Memory B cell (primary cell): Measurements from ENCODE around the gene RND2.
A peak's percentile ranks its signal among the peaks of the same experiment; 100 is the strongest.
"Not testable (repeated sequence)": the region's sequence is repeated elsewhere in the genome, so short reads cannot be mapped to it uniquely, and the experiment has no call there.

Source experiments
- ATAC-seq: fragments of 150-1000 bp; cut with Tn5 transposase; 2 replicates; pipeline ENCODE4 v1.10.0; 2021; ENCODE audit warnings: low read depth, mild to moderate bottlenecking, moderate library complexity
- DNase-seq, 2 donors: peaks; one replicate each; pipeline ENCODE4 v3.0.0; 2022; ENCODE audit warnings: low spot score in 2 of 2
- H3K27ac Mint-ChIP-seq: one replicate; pipeline ENCODE4 v1.8.0; 2022; ENCODE audit warnings: mild to moderate bottlenecking, moderate library complexity, mixed read lengths
- H3K27me3 Mint-ChIP-seq: one replicate; pipeline ENCODE4 v1.8.0; 2022; ENCODE audit warnings: mixed read lengths
- H3K36me3 Mint-ChIP-seq: one replicate; pipeline ENCODE4 v1.8.0; 2022; ENCODE audit warnings: mild to moderate bottlenecking, mixed read lengths
- H3K4me1 Mint-ChIP-seq: one replicate; pipeline ENCODE4 v1.8.0; 2022; ENCODE audit warnings: mixed read lengths
- H3K4me3 Mint-ChIP-seq: one replicate; pipeline ENCODE4 v1.8.0; 2022; ENCODE audit warnings: mild to moderate bottlenecking, moderate library complexity, mixed read lengths
- H3K9me3 Mint-ChIP-seq: one replicate; pipeline ENCODE4 v1.8.0; 2022; ENCODE audit warnings: mixed read lengths

The RND2 gene

DNA sequence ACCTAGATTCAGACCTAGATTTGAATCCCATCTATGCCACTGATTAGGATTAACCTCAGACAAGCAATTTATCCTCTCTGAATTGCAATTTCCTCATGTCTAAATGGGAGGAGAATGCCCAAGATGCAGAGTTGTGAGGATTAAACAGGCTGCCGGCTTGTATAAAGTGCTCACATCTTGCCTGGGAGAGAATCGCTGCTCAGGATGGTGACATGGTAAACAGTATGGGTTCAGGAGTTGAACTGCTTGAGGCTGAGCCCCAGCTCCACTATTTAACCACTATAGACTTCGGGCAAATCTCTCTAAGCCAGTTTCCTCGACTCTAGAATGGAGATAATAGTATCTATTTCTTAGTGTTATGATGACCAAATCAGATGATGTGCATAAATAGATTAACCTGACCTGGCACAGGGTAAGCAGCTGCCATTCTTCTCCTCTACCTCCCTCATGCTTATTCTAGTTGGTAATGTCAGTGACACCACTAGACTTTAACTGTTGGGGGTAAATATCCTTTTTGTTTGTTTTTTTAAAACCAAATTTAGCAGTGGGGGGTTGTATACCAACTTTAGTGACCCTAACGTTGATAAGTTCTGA is 27.5 kb upstream of the RND2 start:
- H3K4me1 Mint-ChIP-seq, result peaks cover 21% of the 10 kb centered on the region
- no peaks in the 10 kb centered on the region for H3K27me3 Mint-ChIP-seq
- peak overlapping the region; percentile 98 for H3K27ac Mint-ChIP-seq
- no peaks in the 10 kb centered on the region for H3K9me3 Mint-ChIP-seq
- ATAC-seq (no peak), DNase-seq (no peak)
- H3K4me3 Mint-ChIP-seq, result peak overlapping the region; percentile 95
- H3K36me3 Mint-ChIP-seq, result peaks cover 14% of the 10 kb centered on the region

DNA sequence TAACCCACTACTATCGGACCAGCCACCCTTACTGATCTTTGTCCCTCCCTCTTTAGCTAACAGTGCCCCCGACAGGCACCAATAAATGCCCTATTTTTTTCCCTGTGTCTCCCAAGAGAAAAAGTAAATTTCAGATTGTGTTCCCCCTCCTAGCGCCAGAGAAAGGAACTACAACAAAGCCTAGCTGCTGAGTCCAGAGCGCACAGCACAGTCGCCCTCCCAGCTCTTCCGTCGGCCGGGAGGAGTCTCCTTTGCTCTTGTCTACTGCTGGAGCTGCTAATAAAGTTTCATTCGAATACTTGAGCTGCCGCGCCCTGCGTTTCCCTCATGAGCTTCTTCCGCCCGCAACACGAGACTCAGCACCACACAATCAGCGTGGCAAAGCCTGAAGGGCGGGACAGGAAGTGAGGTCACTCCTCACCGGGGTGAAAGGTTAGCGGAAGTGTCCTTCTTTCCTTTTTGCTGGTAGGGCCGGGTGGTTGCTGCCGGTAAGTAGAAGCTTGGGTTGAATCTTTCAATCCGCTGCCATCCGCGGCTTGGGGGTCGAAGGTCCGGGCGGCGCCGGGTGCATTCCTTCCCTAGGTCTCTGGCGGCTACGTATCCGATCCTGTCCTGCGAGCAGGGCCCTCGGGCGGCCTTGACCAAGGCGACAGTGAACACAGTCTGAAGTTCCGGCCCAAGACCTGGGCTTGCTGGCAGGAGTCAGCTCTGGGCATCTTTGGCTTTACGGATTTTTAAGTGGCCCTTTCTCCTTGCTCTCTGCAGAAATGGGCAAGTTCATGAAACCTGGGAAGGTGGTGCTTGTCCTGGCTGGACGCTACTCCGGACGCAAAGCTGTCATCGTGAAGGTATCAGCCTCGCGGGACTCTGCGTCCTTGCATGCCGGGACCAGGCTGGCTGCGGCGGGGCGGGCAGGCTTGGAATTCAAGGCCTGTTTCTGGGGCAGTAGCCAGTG is 26.8 kb upstream of the RND2 start, which contains the start of gene RPL27:
RPL27 (plus strand) TSS at position 436 of the 955 bp plus-strand sequence; CDS start at position 768, 332 bp downstream.
- peak within 1 kb of the TSS; percentile 95 for H3K4me3 Mint-ChIP-seq
- DNase-seq, result peak; percentile 94 to 95
- H3K36me3 Mint-ChIP-seq, result peaks cover 13% of the 10 kb centered on the region

DNA sequence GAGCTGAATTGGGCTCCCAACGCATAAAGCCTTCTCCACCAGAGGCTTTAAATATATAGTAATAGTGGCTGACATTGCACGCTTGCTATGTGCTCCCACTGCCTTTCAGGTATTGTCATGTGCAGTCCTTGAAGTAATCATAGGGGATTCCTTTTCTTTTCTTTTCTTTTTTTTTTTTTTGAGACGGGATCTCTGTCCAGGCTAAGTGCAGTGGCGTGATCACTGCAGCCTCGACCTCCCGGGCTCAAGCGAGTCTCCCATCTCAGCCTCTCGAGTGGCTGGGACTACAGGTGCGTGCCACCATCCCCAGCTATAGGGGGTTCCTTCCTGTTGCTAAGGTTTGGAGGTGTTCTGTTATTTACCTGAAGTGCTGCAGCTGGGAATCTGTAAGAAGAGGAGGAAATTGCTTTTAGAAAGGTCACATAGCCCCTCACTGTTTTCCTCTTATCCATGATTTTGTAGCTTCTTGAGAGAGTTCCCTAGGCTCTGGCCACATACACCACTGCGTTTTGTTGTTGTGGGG is 26.0 kb upstream of the RND2 start:
- no peak for ATAC-seq
- peaks cover 14% of the 10 kb centered on the region for H3K36me3 Mint-ChIP-seq
- H3K9me3 Mint-ChIP-seq, result no peaks in the 10 kb centered on the region
- no peaks in the 10 kb centered on the region for H3K27me3 Mint-ChIP-seq
- no peak for DNase-seq
- peaks cover 21% of the 10 kb centered on the region for H3K4me1 Mint-ChIP-seq
- peak overlapping the region; percentile 95 for H3K4me3 Mint-ChIP-seq
- H3K27ac Mint-ChIP-seq, result peak overlapping the region; percentile 98

More for the DNA sequence above, 26.8 kb upstream of the RND2 start, which contains the start of gene RPL27:
- Mint-ChIP-seq H3K27me3 (no peaks in the 10 kb centered on the region), H3K9me3 (no peaks in the 10 kb centered on the region), H3K4me1 (peaks cover 21% of the 10 kb centered on the region), H3K27ac (peak within 1 kb of the TSS; percentile 98)
- peak; percentile 93 for ATAC-seq

DNA sequence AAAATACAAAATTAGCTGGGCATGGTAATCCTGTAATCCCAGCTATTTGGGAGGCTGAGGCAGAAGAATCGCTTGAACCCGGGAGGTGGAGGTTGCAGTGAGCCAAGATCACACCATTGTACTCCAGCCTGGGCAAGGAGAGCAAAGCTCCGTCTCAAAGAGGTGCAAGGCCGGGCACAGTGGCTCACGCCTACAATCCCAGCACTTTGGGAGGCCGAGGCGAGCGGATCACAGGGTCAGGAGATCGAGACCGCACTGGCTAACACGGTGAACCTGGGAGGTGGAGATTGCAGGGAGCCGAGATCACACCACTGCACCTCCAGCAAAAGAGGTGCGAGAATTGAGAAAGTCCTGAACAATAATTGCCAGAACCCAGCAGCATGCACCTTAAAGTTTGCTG is 24.1 kb upstream of the RND2 start:
- peak overlapping the region; percentile 50 for H3K27ac Mint-ChIP-seq

DNA sequence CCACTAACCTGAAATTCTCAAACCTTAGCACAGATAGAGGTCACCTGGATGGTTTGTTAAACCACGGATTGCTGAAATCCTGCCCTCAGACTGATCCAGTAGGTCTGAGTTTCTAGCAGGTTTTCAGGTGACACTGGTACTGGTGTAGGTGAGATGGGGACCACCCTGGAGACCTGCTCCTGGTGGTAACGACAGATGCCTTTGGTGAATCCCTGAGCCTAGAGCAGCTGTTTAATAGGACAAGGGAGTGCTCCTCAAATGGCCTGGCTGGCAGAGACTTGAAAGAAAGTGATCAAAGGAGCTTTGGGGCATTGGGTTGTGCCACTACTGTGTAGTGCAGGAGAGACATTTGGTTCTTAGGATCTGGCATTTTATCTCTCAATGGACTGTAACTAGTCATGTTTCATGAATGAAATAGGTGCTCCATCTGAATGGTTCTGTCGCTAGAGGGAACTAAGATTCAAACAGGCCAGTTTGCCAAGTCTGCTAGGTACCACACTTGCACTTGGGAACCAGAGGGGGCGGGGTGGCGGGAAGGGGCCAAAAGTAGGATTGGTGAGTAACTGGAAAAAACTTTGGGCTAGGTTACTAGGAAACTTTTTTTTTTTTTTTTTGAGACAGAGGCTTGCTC is 21.4 kb upstream of the RND2 start:
- peaks cover 14% of the 10 kb centered on the region for H3K36me3 Mint-ChIP-seq
- no peak overlapping the region for H3K4me3 Mint-ChIP-seq
- peaks cover 13% of the 10 kb centered on the region for H3K4me1 Mint-ChIP-seq
- H3K9me3 Mint-ChIP-seq, result no peaks in the 10 kb centered on the region
- no peak for ATAC-seq
- no peak for DNase-seq
- no peak overlapping the region for H3K27ac Mint-ChIP-seq
- H3K27me3 Mint-ChIP-seq, result no peaks in the 10 kb centered on the region

More for the DNA sequence above, 24.1 kb upstream of the RND2 start:
- H3K4me1 Mint-ChIP-seq, result peaks cover 16% of the 10 kb centered on the region
- peaks cover 14% of the 10 kb centered on the region for H3K36me3 Mint-ChIP-seq
- not testable (repeated sequence) for DNase-seq, H3K27me3 Mint-ChIP-seq, ATAC-seq, H3K4me3 Mint-ChIP-seq, H3K9me3 Mint-ChIP-seq

DNA sequence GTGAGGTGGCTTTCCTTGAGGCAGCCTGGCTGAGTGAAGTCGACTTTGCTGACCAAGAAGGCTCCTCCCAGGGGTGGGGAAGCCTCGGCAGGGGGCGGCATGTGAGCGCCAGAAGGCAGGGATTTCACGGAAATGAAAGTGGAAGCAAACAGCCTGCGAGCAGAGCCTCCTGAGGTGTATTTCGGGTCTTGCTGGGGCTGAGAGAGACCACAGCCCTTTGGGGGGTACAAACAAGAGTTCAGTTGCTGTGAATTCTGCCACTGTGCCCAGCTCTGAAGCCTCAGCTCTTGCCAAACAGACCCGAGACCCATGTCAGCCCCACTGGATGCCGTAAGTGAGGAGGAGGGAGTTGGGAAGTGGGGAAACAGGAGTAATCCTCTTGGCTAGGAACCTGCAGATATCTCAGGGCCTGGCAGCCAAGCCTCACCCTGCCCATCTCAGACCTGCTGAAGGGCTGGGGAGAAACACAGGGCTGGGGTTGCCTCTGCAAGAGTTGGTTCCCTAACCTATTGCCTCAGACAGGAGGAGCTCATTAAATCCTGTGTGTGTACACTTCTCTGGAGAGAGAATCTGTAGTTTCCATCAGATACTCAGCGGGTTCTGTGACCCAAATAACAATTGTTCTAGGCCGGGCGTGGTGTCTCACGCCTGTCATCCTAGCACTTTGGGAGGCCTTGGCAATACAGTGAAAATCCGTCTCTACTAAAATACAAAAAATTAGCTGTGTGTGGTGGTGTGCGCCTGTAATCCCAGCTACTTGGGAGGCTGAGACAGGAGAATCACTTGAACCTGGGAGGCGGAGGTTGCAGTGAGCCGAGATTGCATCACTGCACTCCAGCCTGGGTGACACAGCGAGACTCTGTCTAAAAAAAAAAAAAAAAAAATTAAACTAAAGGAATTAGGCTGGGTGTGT is 18.1 kb upstream of the RND2 start, which contains the start of gene IFI35:
IFI35 (plus strand) TSS at position 146 of the 913 bp plus-strand sequence; CDS start at position 310, 164 bp downstream.
- peak; percentile 72 to 83 for DNase-seq
- H3K27me3 Mint-ChIP-seq, result no peaks in the 10 kb centered on the region
- peak; percentile 100 for ATAC-seq
- H3K4me1 Mint-ChIP-seq, result peaks cover 7% of the 10 kb centered on the region
- no peaks in the 10 kb centered on the region for H3K9me3 Mint-ChIP-seq
- H3K4me3 Mint-ChIP-seq, result peak within 1 kb of the TSS; percentile 99
- H3K27ac Mint-ChIP-seq, result peak within 1 kb of the TSS; percentile 92
- peaks cover 6% of the 10 kb centered on the region for H3K36me3 Mint-ChIP-seq

DNA sequence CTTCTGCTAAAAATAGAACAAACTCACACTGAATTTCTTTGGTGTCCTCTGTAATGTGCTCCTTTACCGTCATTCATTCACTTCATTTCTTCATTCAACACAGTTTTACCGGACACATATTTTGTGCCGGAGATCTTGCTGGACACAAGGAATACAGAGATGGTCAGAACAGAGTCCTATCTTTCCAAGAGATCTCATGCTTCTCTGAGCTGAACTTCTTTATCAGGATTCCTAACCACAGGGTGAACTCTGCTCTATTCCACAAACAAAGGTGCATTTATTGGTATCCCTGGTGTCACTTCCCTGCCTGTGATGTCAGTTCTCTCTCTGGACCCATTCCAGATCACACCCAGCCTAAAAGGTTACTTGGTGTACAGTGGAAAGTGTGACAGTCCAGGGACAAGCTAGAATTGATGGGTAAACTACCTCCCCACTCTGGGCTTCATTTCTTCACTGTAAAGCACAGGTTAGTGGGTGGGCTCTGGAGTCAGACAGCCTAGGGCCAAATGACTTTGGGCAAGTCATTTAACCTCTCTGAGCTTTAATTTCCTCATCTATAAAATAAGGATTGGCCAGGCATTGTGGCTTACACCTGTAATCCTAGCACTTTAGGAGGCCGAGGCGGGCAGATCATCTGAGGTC is 14.2 kb upstream of the RND2 start:
- peaks cover 14% of the 10 kb centered on the region for H3K36me3 Mint-ChIP-seq
- H3K4me3 Mint-ChIP-seq, result no peak overlapping the region
- DNase-seq, result no peak
- peak overlapping the region; percentile 31 for H3K27ac Mint-ChIP-seq
- peaks cover 7% of the 10 kb centered on the region for H3K4me1 Mint-ChIP-seq
- ATAC-seq, result no peak
- no peaks in the 10 kb centered on the region for H3K9me3 Mint-ChIP-seq
- H3K27me3 Mint-ChIP-seq, result no peaks in the 10 kb centered on the region

DNA sequence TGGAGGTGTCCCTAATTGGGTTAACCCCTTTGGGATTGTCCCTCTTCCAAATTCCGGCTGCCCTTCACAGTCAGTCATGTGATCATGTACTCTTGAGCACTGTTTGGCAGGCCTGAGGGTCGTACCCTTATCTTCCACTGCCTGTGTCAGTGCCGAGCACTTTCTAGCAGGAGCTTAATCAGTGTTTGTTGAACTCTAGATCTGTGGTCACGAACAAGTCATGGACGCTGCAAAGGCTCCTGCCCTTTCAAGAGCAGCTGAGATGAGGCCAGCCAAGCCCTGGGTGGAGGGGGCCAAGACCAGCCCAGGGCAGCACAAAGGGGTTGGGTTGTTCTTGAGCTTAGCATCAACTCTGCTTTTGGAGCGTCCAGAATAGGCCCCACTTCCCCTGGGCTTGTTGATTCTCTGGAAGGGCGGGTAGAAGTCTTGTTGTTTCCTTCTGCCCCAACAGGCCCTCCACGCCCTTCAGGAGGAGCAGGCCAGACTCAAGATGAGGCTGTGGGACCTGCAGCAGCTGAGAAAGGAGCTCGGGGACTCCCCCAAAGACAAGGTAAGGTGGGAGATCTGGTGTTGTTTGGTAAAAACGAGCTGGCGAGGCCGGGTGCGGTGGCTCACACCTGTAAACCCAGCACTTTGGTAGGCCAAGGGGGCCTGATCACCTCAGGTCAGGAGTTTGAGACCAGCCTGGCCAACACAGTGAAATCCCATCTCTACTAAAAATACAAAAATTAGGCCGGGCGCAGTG is 13.1 kb upstream of the RND2 start:
- H3K4me1 Mint-ChIP-seq, result peaks cover 5% of the 10 kb centered on the region
- H3K27me3 Mint-ChIP-seq, result no peaks in the 10 kb centered on the region
- DNase-seq (no peak), ATAC-seq (no peak)
- H3K9me3 Mint-ChIP-seq, result no peaks in the 10 kb centered on the region
- peaks cover 16% of the 10 kb centered on the region for H3K36me3 Mint-ChIP-seq
- H3K4me3 Mint-ChIP-seq, result no peak overlapping the region
- peak overlapping the region; percentile 47 for H3K27ac Mint-ChIP-seq

DNA sequence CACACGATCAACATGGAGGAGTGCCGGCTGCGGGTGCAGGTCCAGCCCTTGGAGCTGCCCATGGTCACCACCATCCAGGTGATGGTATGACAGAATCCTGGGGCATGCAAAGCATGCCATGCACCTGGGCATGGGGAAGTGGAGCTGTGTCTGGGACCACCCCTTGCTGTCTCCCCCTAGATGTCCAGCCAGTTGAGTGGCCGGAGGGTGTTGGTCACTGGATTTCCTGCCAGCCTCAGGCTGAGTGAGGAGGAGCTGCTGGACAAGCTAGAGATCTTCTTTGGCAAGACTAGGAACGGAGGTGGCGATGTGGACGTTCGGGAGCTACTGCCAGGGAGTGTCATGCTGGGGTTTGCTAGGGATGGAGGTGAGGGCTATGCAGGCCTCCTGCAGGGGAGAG is 11.7 kb upstream of the RND2 start:
- Mint-ChIP-seq H3K4me3 (no peak overlapping the region), H3K9me3 (no peaks in the 10 kb centered on the region), H3K27me3 (no peaks in the 10 kb centered on the region), H3K27ac (peak overlapping the region; percentile 9), H3K36me3 (peaks cover 16% of the 10 kb centered on the region), H3K4me1 (peaks cover 7% of the 10 kb centered on the region)
- ATAC-seq (no peak), DNase-seq (no peak)

DNA sequence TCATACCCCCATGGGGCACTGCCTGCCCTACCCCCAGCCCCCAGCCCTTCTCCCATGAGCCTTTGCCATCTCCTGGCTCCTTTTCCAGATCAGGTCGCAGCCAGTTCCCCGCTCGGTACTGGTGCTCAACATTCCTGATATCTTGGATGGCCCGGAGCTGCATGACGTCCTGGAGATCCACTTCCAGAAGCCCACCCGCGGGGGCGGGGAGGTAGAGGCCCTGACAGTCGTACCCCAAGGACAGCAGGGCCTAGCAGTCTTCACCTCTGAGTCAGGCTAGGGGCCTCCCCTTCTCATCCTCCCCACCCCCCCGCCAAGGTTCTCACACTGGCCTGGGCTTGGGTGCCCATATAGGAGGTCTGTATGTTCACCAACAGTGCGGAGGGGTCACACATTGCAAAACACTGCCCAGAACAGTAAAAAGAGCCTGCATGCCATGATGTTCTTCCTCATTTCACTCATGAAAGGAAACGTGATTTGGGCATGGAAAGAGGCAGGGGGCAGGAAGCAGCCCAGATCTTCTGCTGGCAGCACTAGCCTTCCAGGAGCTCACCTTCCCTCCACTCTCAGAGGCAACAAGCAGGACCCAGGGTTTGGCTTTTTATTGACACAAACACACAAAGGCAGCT is 10.9 kb upstream of the RND2 start:
- peak overlapping the region; percentile 28 for H3K27ac Mint-ChIP-seq
- H3K36me3 Mint-ChIP-seq, result peaks cover 16% of the 10 kb centered on the region
- ATAC-seq (no peak), DNase-seq (no peak)
- no peaks in the 10 kb centered on the region for H3K27me3 Mint-ChIP-seq
- H3K9me3 Mint-ChIP-seq, result no peaks in the 10 kb centered on the region
- no peak overlapping the region for H3K4me3 Mint-ChIP-seq
- H3K4me1 Mint-ChIP-seq, result peaks cover 7% of the 10 kb centered on the region

DNA sequence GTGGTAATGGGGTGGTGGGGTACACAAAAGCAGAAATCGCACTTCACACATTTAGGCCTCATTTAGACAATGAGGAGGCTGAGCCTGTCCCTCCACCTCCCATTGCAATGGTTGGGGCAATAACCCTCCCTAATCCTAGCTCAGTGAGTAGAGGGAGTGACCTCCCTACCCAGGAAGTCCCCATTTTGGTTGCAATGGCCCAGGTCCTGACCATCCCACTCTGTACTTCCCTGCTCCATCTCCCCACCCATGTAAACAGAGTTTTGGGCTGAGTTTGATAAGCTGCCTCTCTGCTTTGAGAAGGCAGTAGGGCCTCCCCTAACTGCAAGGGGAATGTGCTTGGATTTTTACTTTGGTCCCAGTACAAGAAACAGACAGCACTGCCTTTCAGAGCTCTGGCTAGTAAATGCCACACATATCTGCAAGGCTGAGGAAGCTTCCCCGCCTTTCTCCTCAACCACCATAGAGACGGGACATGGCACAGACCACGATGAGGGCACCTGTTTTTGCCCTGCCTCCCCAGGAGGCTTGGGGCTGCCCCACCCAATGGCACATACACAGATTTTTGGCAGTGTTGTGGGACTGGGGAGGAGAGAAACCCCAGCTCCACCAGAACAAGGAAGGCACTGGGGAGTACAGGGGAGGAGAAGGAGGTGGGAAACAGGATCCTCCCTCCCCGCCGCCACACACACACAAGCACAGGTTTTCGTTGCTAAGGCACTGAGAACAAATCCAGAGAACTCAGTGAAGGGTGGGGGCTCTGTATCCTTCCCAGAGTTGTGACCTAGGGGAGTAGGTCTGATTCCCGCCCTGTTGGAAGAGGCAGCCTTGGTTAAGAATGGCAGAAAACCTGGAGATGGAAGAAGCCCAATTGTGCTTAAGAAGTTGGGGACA is 10.1 kb upstream of the RND2 start:
- H3K27ac Mint-ChIP-seq, result peak overlapping the region; percentile 28
- DNase-seq, result no peak
- no peaks in the 10 kb centered on the region for H3K27me3 Mint-ChIP-seq
- no peak for ATAC-seq
- no peak overlapping the region for H3K4me3 Mint-ChIP-seq
- peaks cover 16% of the 10 kb centered on the region for H3K36me3 Mint-ChIP-seq
- no peaks in the 10 kb centered on the region for H3K9me3 Mint-ChIP-seq
- H3K4me1 Mint-ChIP-seq, result peaks cover 14% of the 10 kb centered on the region
